Heart left ventricle (tissue), 16 donors: ENCODE data around the gene IRS2. TPM values are rescaled to one million over a fixed set of nuclear protein-coding genes. Genes with fewer than 3 reads are reported as not detected.

Source experiments
- ATAC-seq, 4 donors: fragments of 200-7000 bp; cut with Tn5 transposase; one replicate each; pipeline ENCODE4 v1.9.1; 2020 to 2022; ENCODE audit warnings: moderate library complexity in 4 of 4, mild to moderate bottlenecking in 3 of 4, moderate number of reproducible peaks in 1 of 4
- DNase-seq, 5 donors: peaks; one replicate each; pipeline ENCODE4 v3.0.0-alpha.2; 2020
- H3K27ac ChIP-seq, 12 donors: fragments of 200-600 bp; sonication (generic) in 4 of 12; one replicate each; pipeline versions ENCODE4 v1.5.0 to v1.8.0; 2016 to 2022; ENCODE audit warnings: mild to moderate bottlenecking in 2 of 12
- H3K27me3 ChIP-seq, 9 donors: fragments of 200-600 bp; sonication (generic) in 2 of 9; one replicate each; pipeline versions ENCODE4 v1.5.1 to v1.8.0; 2016 to 2022; ENCODE audit warnings: mild to moderate bottlenecking in 3 of 9
- H3K36me3 ChIP-seq, 9 donors: fragments of 200-600 bp; sonication (generic) in 2 of 9; one replicate each; pipeline versions ENCODE4 v1.5.0 to v1.8.0; 2018 to 2022; ENCODE audit warnings: mild to moderate bottlenecking in 2 of 9
- H3K4me1 ChIP-seq, 12 donors: fragments of 200-600 bp; sonication (generic) in 4 of 12; one replicate each; pipeline versions ENCODE4 v1.5.0 to v1.8.0; 2016 to 2022; ENCODE audit warnings: mild to moderate bottlenecking in 3 of 12
- H3K4me3 ChIP-seq, 12 donors: fragments of 200-600 bp; sonication (generic) in 4 of 12; one replicate each; pipeline versions ENCODE4 v1.5.0 to v1.8.0; 2017 to 2022; ENCODE audit warnings: mild to moderate bottlenecking in 9 of 12, moderate library complexity in 4 of 12
- H3K9me3 ChIP-seq, 12 donors: fragments of 200-600 bp; sonication (generic) in 4 of 12; one replicate each; pipeline versions ENCODE4 v1.5.0 to v1.8.0; 2016 to 2022; ENCODE audit warnings: mild to moderate bottlenecking in 1 of 12
- POLR2A ChIP-seq, 2 donors: fragments of 450-650 bp; IDR thresholded peaks; one replicate each; pipeline ENCODE4 v1.6.1; 2017; ENCODE audit warnings: antibody characterized with exemption in 2 of 2, mild to moderate bottlenecking in 2 of 2, moderate library complexity in 2 of 2
- WGBS, 4 donors: extraction: QIAGEN DNeasy Blood & Tissue Kit in 2 of 4; methylation state at CpG; one replicate each; pipeline versions ENCODE4 v1.1.5 to v1.1.7; 2013 to 2018; 5-methylcytosine and 5-hydroxymethylcytosine counted together
- intact Hi-C, 10 donors: fragments of 100-400 bp; cut with DNase I; formaldehyde crosslinking; loops; one replicate each; pipeline versions ENCODE4 v1.11.1 to v1.14.2; 2022
- polyA plus RNA-seq, 2 donors: library from polyadenylated mRNA; stranded (reverse); fragments of 200-250 nt; gene quantifications; one replicate each; pipeline ENCODE4 v1.2.3, GENCODE V29; 2013
- total RNA-seq, 9 donors: library from RNA; depleted of rRNA in 2 of 9; stranded (reverse); fragments of >200 nt in 2 of 9; fragmentation: NEBNext Ultra II Directional in 3 of 9; extraction: Animal tissue kit (Norgen Biotek cat#: 25700) in 3 of 9; gene quantifications; one replicate each; pipeline versions ENCODE4 v1.1.0 to v1.2.4, GENCODE V29; 2016 to 2023
- TF ChIP-seq, protein P1 (sequence below), 12 donors: fragments of 200-600 bp; sonication (generic) in 4 of 12; IDR thresholded peaks; one replicate each; pipeline versions ENCODE4 v1.5.0 to v1.8.0; 2018 to 2022; ENCODE audit warnings: antibody characterized with exemption in 12 of 12, mild to moderate bottlenecking in 5 of 12
- donor health status: ischemic (EF 13 %, LVEDD 7.1; RV severe dilation, severe dysfunction).
- donor health status: healthy with polysubstance abuse.
- donor health status: DM: no; HTN: yes; CAD: no.
- donor health status: DM: no; HTN: no; CAD: no.
- donor health status: ischemic (EF 25% LVEDD 6.9; RV normal size, moderate dysfunction).
- donor health status: ischemic (EF 25% LVEDD 5.7; RV mildly dilated, moderate dysfunction).
- donor health status: healthy.
- donor health status: DM: yes; HTN: yes; CAD: no.
- donor health status: ischemic (EF 35%, LVEDD 5.7; RV mildly dilated, moderate dysfunction).
- donor health status: nonischemic (EF 11% LVEDD 7.7; RV severe dilation, severe dysfunction).
- donor health status: DM: yes; HTN: yes; CAD: no.
- donor health status: PGD.
- donor health status: ischemic (EF 29% LVEDD 5.4; RV normal size, mild dysfunction).
- donor health status: nonischemic (EF 23%, LVEDD 6.1; RV moderate dilation, normal function).

The IRS2 gene
- total and polyA plus RNA-seq, 11 donors = 3.4 to 54.9 (median 14.4) TPM

DNA sequence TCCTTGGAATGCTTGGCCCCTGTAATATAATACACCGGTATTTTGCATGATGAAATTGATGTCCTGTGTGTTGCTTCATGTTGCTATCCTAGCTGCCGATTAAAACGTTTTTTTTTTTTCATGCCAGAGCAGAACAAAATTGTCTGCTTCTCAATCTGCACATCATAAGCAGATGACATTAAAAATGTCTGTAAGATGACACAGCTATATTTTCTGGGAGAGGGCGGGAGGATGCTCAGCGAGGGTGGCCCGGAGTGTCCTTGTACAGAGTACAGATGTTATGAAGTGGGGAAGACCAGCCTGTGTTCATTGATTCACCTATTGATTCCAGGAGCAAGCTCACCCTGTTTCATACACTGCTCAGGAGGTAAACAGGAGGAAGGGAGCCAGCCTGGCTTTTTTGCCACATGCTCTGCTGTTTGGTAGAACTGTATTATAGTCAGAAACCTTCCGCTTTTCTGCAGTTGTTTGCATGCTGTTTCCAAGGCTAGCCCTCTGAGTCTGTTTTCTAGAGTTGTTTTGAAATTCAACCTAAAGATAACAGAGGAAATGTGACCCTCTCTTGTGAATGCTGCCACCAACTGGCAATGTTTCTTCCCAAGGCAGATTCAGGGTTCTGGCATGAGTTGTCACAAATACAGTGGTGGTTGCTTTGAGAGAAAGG is 4.7 kb upstream of the IRS2 start:
- TF ChIP-seq POLR2A (IDR thresholded peaks at IDR 0.05) = no peak
- TF ChIP-seq, protein P1, sequence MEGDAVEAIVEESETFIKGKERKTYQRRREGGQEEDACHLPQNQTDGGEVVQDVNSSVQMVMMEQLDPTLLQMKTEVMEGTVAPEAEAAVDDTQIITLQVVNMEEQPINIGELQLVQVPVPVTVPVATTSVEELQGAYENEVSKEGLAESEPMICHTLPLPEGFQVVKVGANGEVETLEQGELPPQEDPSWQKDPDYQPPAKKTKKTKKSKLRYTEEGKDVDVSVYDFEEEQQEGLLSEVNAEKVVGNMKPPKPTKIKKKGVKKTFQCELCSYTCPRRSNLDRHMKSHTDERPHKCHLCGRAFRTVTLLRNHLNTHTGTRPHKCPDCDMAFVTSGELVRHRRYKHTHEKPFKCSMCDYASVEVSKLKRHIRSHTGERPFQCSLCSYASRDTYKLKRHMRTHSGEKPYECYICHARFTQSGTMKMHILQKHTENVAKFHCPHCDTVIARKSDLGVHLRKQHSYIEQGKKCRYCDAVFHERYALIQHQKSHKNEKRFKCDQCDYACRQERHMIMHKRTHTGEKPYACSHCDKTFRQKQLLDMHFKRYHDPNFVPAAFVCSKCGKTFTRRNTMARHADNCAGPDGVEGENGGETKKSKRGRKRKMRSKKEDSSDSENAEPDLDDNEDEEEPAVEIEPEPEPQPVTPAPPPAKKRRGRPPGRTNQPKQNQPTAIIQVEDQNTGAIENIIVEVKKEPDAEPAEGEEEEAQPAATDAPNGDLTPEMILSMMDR (IDR thresholded peaks at IDR 0.05) = peak in 9 of 12 donors; percentile 17 to 58 (median 39)
- Histone ChIP-seq H3K4me3 (no peak overlapping the region), H3K9me3 (no peaks in the 10 kb centered on the region), H3K27me3 (peaks cover 0 to 18% (median 0%) of the 10 kb centered on the region in 9 donors), H3K27ac (peak overlapping the region in 2 of 12 donors; percentile 25 to 30), H3K36me3 (no peaks in the 10 kb centered on the region), H3K4me1 (peaks cover 0 to 23% (median 8%) of the 10 kb centered on the region in 12 donors)
- DNase-seq (no peak), ATAC-seq (no peak)
- WGBS, 4 donors = 46 to 58% (median 50%) methylated on average over 7 of the region's 7 CpGs
- intact Hi-C loops = loop anchor here in 3 of 10 donors (5.0 to 10.0 kb wide), 3 partner anchors 74 to 836 kb away; no protein-coding TSS in a partner anchor

DNA sequence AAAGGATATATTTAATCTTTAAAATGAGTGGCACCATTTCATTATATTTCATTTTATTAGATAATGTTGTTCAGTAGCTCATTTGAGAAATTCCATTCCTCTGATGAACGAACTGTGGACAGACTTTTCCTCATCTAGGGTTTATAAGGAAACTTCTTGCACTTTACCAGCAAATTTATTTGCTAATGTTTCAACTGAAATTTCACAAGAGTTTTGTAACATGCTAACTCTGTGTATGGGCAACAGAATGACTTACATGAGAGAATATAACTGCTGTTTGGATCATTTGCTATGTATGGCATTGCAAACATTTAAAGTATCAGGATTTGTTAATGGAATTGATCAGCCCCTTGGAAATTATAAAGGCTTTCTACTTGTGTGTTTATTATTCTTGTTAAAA is 3.7 kb upstream of the IRS2 start:
- ATAC-seq = no peak

DNA sequence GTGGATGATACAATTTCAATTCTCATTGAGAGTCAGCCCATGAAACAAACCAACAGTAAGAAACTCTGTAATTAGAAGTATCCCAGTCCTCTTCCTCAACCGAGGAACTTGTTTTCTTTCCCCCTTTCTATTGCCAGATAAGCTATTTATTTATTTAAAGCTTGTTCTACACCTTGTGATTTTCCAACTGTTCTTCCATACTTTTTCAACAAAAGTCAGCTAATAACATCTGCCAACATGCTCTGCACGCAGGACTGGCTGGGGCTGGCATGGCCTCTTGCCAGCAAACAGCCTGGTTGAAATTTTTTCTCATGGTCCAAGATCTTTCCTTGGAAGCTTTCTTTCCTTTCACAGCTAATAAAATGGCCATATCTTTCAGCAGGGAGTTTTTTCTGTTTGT is 2.9 kb upstream of the IRS2 start:
- Histone ChIP-seq H3K27ac (peak overlapping the region in 7 of 12 donors; percentile 7 to 97 (median 35)), H3K4me1 (peaks cover 0 to 32% (median 9%) of the 10 kb centered on the region in 12 donors), H3K36me3 (peaks cover 0 to under 1% (median 0%) of the 10 kb centered on the region in 9 donors), H3K27me3 (peaks cover 0 to 10% (median 0%) of the 10 kb centered on the region in 9 donors), H3K9me3 (no peaks in the 10 kb centered on the region), H3K4me3 (no peak overlapping the region)
- intact Hi-C loops = loop anchor here (2.0 to 10.0 kb wide), 14 partner anchors 78 to 827 kb away; no protein-coding TSS in a partner anchor
- DNase-seq (no peak), ATAC-seq (no peak)
- WGBS, 4 donors = 13 to 24% (median 20%) methylated on average over 2 of the region's 2 CpGs
- TF ChIP-seq POLR2A (IDR thresholded peaks at IDR 0.05) = no peak
- TF ChIP-seq, protein P1 (IDR thresholded peaks at IDR 0.05) = no peak

More for the DNA sequence above, 3.7 kb upstream of the IRS2 start:
- no peak for DNase-seq
- Histone ChIP-seq H3K4me1 (peaks cover 0 to 26% (median 8%) of the 10 kb centered on the region in 12 donors), H3K36me3 (no peaks in the 10 kb centered on the region), H3K4me3 (no peak overlapping the region), H3K27me3 (peaks cover 0 to 15% (median 0%) of the 10 kb centered on the region in 9 donors), H3K27ac (peak overlapping the region in 2 of 12 donors; percentile 13 to 35), H3K9me3 (no peaks in the 10 kb centered on the region)
- 55 to 80% (median 72%) methylated on average over 1 of the region's 1 CpG for WGBS, 4 donors
- intact Hi-C loops = loop anchor here in 3 of 10 donors (5.0 to 10.0 kb wide), 3 partner anchors 75 to 835 kb away; no protein-coding TSS in a partner anchor
- TF ChIP-seq, protein P1 (IDR thresholded peaks at IDR 0.05) = no peak
- TF ChIP-seq POLR2A (IDR thresholded peaks at IDR 0.05) = no peak

DNA sequence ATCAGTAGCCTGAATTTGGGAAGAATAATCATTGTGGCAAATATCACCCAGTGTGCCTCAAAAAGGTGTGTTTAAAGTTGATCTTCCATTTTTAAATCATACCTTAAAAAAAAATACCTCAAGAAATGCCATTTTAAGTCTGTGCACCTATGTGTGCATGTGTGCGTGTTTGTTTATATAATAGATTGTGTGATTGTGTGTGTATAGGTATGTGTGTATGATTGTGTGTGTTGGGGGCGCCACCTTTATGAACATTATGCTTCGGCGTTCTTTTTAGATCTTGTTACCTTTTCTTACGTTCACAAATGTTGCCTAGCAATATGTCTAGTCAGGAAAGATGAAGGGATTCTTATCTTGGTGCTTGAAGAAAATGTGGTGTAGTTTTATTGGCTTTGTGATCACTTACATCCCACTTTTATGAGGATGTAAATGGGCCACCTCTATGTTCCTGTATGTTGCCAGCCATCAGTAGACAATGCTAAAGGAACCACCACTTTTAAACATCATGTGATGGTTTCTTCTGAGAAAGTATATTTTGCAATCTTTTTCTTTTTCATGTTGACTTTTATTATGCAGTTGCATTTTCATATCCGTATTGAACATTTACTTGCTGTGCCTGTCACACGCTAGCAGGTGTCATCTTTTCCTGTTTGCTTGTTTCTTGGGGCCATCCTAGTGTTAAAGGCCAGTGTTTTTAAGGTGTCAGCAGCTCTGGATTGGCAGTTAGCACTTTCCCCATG is 2.2 kb upstream of the IRS2 start:
- Histone ChIP-seq H3K27me3 (peaks cover 0 to 7% (median 0%) of the 10 kb centered on the region in 9 donors), H3K4me3 (peak overlapping the region in 1 of 12 donors; percentile 6), H3K4me1 (peaks cover 0 to 39% (median 14%) of the 10 kb centered on the region in 12 donors), H3K27ac (peak overlapping the region in 7 of 12 donors; percentile 7 to 97 (median 42)), H3K36me3 (peaks cover 0 to 8% (median 4%) of the 10 kb centered on the region in 9 donors), H3K9me3 (no peaks in the 10 kb centered on the region)
- intact Hi-C loops = loop anchor here (2.0 to 10.0 kb wide), 14 partner anchors 79 to 826 kb away; no protein-coding TSS in a partner anchor
- WGBS, 4 donors = 80 to 87% (median 81%) methylated on average over 7 of the region's 7 CpGs
- ATAC-seq = no peak
- no peak for DNase-seq
- TF ChIP-seq, protein P1 (IDR thresholded peaks at IDR 0.05) = no peak
- TF ChIP-seq POLR2A (IDR thresholded peaks at IDR 0.05) = no peak
